Measurements from ENCODE around the gene NRG4. TPM values are rescaled to one million over a fixed set of nuclear protein-coding genes. Genes with fewer than 3 reads are reported as not detected.
"Not testable (repeated sequence)": the region's sequence is repeated elsewhere in the genome, so short reads cannot be mapped to it uniquely, and the experiment has no call there.

Gene NRG4
- total and polyA plus RNA-seq, 9 donors, result 0.05 to 9.0 (median 0.44) TPM; not detected in 1

DNA sequence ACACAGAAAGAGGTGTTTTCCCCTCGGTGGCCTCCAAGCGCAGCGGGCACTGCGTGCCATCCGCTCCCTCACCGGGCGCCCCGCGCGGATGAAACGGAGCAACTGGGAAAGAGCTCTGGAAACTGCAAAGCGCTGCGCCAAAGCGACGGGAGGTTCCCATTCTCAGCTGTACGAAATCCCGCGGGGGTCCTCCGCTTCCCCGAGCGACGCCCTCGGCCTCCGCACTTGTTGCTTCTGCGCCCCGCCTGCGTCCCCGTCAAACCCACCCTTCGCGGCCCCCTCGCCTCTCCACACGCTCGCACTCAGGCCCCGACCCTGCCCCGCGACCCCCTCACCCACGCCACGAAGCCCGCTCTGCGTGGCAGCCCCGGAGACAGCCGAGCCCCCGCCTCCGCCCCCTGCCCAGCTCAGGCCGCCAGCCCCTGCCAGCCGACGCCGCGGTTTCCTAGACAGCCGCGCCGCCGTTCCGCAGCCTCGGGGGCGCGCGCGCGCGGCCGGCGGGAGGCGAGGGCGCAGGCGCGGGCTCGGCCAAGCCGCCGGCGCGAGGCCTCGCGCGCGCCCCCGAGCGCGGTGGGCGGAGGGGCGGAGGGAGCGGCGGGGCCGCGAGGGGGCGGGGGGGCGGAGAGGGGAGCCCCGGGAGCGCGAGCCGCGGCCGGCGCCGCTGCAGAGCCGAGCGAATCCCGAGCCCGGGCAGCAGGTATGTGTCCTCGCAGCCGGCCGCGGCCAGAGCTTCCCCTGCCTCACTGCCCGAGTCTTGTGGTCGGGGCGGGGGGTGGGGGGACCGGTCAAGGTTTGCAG, 47.3 kb upstream of the NRG4 start, which contains the start of gene TMEM266:
TSS of gene TMEM266 (plus strand) at position 666 of the 798 bp plus-strand sequence. CDS start 74,279 bp downstream, outside the sequence.
- intact Hi-C loops (cut with DNase I), result no loop called here

DNA sequence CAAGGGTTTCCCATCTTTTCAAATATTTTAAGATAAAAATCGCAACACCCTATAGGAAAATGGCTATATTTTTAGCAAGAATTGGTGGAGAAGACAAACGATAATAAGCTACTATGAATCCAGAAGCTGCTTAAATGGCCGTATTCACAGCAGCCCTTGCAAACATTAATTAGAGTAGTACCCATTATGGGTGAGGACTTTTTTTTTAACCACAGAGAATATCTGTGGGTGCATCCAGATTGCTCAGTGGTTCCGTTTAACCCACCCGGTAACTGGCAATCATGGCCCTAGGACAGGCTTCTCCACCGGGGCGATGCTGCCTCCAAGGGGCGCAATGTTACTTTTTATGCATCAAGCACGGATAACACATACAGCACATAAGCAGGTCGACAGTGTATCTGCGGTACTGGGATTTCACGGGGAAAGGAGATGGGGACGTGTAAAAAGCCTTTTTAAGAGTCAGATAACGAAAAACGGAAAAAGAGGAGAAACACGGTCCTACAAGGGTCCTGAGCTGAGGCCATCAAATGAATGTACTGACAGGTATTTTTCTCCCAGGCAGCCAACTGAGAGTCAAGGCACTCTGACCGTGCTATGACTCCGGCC, 46.6 kb upstream of the NRG4 start:
- Histone ChIP-seq H3K36me3 (no peaks in the 10 kb centered on the region), H3K4me1 (ENCODE audit: insufficient read depth) (peaks cover 1% of the 10 kb centered on the region), H3K27ac (no peak overlapping the region), H3K27me3 (no peaks in the 10 kb centered on the region), H3K9me3 (no peaks in the 10 kb centered on the region), H3K4me3 (peak overlapping the region; percentile 53)
- WGBS, 3 donors, result 8 to 10% (median 9%) methylated on average over 18 of the region's 18 CpGs
- DNase-seq, result no peak
- intact Hi-C loops (cut with DNase I), result no loop called here
- TF ChIP-seq POLR2A (IDR thresholded peaks at IDR 0.05) (no peak), EP300 (IDR thresholded peaks at IDR 0.05) (no peak)
- TF ChIP-seq, protein P1, sequence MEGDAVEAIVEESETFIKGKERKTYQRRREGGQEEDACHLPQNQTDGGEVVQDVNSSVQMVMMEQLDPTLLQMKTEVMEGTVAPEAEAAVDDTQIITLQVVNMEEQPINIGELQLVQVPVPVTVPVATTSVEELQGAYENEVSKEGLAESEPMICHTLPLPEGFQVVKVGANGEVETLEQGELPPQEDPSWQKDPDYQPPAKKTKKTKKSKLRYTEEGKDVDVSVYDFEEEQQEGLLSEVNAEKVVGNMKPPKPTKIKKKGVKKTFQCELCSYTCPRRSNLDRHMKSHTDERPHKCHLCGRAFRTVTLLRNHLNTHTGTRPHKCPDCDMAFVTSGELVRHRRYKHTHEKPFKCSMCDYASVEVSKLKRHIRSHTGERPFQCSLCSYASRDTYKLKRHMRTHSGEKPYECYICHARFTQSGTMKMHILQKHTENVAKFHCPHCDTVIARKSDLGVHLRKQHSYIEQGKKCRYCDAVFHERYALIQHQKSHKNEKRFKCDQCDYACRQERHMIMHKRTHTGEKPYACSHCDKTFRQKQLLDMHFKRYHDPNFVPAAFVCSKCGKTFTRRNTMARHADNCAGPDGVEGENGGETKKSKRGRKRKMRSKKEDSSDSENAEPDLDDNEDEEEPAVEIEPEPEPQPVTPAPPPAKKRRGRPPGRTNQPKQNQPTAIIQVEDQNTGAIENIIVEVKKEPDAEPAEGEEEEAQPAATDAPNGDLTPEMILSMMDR (IDR thresholded peaks at IDR 0.05), result no peak

More for the DNA sequence above, 47.3 kb upstream of the NRG4 start, which contains the start of gene TMEM266:
- no peak for TF ChIP-seq POLR2A (IDR thresholded peaks at IDR 0.05)
- no peak for TF ChIP-seq EP300 (IDR thresholded peaks at IDR 0.05)
- TF ChIP-seq, protein P1 (IDR thresholded peaks at IDR 0.05), result no peak
- no peaks in the 10 kb centered on the region for H3K27me3 ChIP-seq
- peak within 1 kb of the TSS; percentile 53 for H3K4me3 ChIP-seq
- H3K27ac ChIP-seq, result no peak within 1 kb of the TSS
- 1% methylated on average over 39 to 107 of the region's 107 CpGs for WGBS, 3 donors
- H3K9me3 ChIP-seq, result no peaks in the 10 kb centered on the region
- H3K4me1 ChIP-seq (ENCODE audit: insufficient read depth), result peaks cover 1% of the 10 kb centered on the region
- DNase-seq, result peak in 4 of 5 donors; percentile 13 to 56 (median 42)
- no peaks in the 10 kb centered on the region for H3K36me3 ChIP-seq

DNA sequence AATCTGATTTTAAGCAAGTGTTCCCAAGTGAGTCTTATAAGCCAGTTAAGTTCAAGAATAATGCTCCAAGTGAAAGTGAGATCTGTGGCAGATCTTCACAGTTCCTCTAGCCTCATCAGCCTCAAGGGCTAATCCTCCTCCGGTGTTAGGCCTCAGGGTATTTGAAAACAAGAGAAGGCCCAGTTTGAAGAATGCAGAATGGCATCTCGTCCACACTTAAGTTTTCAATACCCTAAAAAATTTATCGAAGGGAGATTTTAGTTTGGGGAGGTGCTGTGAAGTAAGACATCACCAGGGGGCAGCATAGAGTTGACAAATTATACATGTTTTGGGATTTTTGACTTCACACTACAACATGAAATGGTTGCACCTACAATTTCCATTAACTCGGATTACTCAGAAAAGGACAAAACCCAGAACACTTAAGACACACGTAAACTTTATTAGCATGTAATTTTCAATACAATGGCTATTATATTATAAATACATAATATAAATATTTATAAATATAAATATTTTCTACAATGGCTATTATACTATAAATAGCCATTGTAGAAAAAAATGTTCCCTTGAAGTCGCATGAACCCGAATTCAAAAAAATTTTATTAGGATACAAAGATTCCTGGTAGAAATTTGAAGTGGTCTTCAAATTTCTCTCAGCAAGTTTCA, 45.2 kb upstream of the NRG4 start:
- H3K9me3 ChIP-seq, result no peaks in the 10 kb centered on the region
- 3 to 4% (median 3%) methylated on average over 7 of the region's 7 CpGs for WGBS, 3 donors
- no peak overlapping the region for H3K4me3 ChIP-seq
- no peak for DNase-seq
- intact Hi-C loops (cut with DNase I), result no loop called here
- no peaks in the 10 kb centered on the region for H3K36me3 ChIP-seq
- no peak overlapping the region for H3K27ac ChIP-seq
- TF ChIP-seq POLR2A (IDR thresholded peaks at IDR 0.05), result no peak
- TF ChIP-seq, protein P1 (IDR thresholded peaks at IDR 0.05), result peak in 1 of 3 donors; percentile 31
- TF ChIP-seq EP300 (IDR thresholded peaks at IDR 0.05), result no peak
- no peaks in the 10 kb centered on the region for H3K27me3 ChIP-seq
- peaks cover 1% of the 10 kb centered on the region for H3K4me1 ChIP-seq (ENCODE audit: insufficient read depth)

DNA sequence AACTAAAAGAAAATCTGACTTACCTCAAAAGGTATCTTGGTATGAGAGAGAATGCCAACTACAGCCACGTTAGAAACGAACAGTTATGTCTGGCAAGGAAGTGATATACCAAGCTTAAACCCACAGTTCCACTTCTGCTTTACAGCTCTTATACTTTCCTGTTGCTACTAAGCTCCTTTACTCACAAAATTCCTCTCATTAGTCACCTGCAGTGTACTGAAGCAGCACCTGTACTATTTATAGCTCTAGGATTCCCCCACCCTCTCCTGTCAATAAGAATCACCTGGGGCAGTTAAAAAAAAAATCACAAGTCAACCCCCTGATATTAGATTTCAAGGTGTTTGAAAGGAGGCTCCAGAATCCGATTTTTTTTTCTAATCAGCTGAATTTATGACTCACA, 44.7 kb upstream of the NRG4 start:
- no peaks in the 10 kb centered on the region for H3K27me3 ChIP-seq
- no peaks in the 10 kb centered on the region for H3K36me3 ChIP-seq
- TF ChIP-seq EP300 (IDR thresholded peaks at IDR 0.05), result no peak
- no peak for TF ChIP-seq POLR2A (IDR thresholded peaks at IDR 0.05)
- WGBS, 3 donors, result 13 to 27% (median 14%) methylated on average over 3 of the region's 3 CpGs
- intact Hi-C loops (cut with DNase I), result no loop called here
- no peak overlapping the region for H3K4me3 ChIP-seq
- peaks cover 1% of the 10 kb centered on the region for H3K4me1 ChIP-seq (ENCODE audit: insufficient read depth)
- no peak overlapping the region for H3K27ac ChIP-seq
- DNase-seq, result no peak
- H3K9me3 ChIP-seq, result no peaks in the 10 kb centered on the region

DNA sequence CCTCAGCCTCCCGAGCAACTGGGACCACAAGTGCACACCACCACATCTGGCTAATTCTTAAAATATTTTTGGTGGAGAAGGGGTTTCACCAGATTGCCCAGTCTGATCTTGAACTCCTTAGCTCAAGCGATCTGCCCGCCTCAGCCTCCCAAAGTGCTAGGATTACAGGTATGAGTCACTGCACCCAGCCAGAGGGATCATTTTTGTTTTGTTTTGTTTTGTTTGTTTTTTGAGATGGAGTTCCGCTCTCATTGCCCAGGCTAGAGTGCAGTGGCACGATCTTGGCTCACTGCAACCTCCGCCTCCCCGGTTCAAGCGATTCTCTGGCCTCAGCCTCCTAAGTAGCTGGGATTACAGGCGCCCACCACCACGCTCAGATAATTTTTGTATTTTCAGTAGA, 42.0 kb upstream of the NRG4 start:
- H3K4me3 ChIP-seq; DNase-seq; H3K36me3 ChIP-seq; intact Hi-C loops (cut with DNase I); H3K27ac ChIP-seq; H3K9me3 ChIP-seq; H3K27me3 ChIP-seq; H3K4me1 ChIP-seq (ENCODE audit: insufficient read depth): not testable (repeated sequence)
- WGBS, 3 donors, result 88 to 90% (median 89%) methylated on average over 10 of the region's 10 CpGs

Data from ovary (tissue), 9 donors.